GM21381 (cell line): ENCODE measurements around the gene ARPP21.
"Not testable (repeated sequence)": the region's sequence is repeated elsewhere in the genome, so short reads cannot be mapped to it uniquely, and the experiment has no call there.

ENCODE experiments used
- ATAC-seq: cut with Tn5 transposase; IDR thresholded peaks from one replicate; pipeline ENCODE4 v1.9.1; 2021; ENCODE audit warnings: mild to moderate bottlenecking, moderate library complexity; ENCODE audit not compliant: unreplicated experiment

The ARPP21 gene

GRCh38 chr3:35639254-35640186 is at the start of gene ARPP21:
ARPP21 (plus strand) TSS chr3:35639525; CDS start chr3:35681752, 42,227 bp downstream.
- no peak for ATAC-seq

DNA sequence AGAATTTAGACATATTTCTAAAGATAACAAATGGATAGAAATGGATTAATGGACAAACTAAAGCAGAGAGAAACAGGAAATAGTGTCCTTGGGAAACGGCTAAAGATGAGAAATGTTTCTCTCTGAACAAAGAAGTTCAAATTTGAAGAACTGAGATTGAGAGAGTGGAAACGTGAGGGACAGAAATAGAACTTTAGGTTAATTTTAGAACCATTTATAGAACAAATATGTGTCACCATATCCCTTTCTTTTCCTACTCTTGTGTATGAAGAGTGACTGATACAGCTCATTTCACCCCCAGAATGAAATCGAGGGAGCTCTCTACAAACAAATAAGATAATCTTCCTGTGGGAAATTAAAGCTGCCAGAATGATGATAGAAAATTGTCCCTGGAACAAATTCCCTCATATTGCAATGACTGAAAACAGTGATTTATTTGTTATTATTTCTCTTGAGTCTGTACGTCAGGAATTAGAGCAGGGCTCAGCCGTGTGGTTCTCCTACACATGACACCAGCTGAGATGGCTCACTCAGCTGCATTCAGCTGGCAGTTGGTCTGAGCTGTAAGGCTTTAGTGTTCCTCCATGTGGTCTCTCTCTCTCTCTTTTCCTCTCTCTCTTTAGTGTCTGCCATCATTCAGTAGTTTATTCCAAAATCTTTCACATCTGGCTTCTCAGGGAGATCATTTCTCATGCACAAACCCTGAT is 46.6 kb upstream of the ARPP21 start:
- ATAC-seq, result no peak

DNA sequence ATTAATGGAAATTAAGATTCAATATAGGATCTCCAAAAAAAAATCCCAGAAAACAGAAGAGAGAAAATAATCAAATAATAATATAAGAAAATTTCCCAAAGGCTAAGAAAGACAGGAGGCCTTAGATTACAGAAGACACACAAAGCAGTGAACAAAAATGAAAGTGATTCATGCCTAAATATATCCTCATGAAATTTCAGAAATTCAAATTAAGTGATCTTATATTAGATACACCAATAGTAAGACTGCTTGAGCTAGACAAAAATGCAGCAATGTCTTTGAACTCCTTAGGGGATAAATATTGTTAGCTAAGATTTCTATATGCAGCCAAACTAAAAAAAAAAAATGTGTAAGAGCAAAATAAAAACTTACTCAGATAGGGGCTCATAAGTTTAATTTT is 44.6 kb upstream of the ARPP21 start:
- ATAC-seq, result no peak

DNA sequence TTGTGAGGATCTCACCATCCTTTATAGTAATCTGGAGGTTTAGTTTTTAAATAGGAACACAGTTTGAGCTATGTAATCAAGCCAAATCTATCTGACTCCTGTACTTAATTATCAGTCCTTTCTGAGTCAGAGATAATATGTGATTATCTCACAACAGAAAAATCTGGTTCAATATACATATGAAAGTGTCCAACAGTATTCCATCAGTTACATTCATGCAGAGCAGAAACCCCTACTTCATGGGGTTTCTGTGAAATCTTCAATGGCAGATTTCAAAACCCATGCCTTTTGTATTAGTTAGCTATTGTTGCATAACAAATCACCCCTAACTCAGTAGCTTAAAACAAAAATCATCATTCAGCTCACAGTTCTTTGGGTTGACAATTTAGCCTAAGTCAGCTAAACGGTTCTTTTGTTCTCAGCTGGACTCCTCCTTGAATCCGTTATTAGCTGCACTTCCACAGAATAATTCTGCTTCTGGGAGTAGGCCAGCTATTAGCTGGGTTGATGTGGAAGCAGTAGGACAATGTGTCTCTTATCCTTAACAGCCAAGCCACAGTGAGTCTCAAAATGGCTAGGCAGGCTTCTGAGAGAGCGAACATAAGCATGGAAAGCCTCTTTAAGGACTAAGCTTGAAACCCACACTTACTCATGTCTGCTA is 42.9 kb upstream of the ARPP21 start:
- ATAC-seq, result no peak

- ATAC-seq, result no peak
Observed at GRCh38 chr3:35597490-35597889, 41.8 kb upstream of the ARPP21 start.

- no peak for ATAC-seq
Observed at GRCh38 chr3:35598804-35599203, 40.5 kb upstream of the ARPP21 start.

- ATAC-seq, result no peak
Observed at GRCh38 chr3:35601959-35602358, 37.4 kb upstream of the ARPP21 start.

- no peak for ATAC-seq
Observed at GRCh38 chr3:35602395-35602936, 36.9 kb upstream of the ARPP21 start.

DNA sequence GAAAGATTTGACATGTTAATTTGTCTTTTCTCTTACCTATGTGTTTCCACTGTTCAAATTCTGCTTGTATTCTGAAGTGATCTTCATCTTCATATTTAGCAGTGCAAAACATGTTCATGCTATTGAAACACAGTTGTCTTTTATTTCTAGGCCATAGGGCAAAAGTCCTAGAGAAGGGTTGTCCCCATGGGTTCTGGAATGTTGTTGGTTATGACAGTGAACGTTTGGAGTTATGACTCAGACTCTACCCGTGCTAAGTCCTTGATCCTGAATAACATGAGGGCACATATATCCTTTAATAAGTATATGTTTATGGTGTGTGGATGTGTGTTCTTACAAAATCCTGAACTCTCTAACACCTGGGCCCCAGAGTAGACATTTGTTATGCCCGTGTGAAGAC is 23.0 kb upstream of the ARPP21 start:
- no peak for ATAC-seq

DNA sequence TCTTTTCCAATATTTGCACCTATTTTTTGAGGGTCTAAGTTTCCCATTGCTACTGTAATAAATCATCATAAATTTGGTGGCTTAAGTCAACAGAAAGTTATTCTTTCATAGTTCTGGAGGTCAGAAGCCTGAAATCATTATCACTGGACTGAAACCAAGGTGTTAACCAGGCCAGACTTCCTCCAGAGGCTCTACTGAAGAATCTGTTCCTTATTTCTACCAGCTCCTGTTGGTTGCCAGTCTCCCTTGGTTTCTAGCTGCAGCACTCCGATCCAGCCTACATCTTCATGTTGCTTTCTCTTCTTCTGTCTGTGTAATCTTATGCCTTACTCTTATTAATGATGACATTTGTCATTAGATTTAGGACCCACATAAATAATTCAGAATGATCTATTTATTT is 22.0 kb upstream of the ARPP21 start:
- no peak for ATAC-seq

GRCh38 chr3:35620238-35620637 is 19.1 kb upstream of the ARPP21 start:
- not testable (repeated sequence) for ATAC-seq

- ATAC-seq, result no peak
Observed at GRCh38 chr3:35624698-35625097, 14.6 kb upstream of the ARPP21 start.

DNA sequence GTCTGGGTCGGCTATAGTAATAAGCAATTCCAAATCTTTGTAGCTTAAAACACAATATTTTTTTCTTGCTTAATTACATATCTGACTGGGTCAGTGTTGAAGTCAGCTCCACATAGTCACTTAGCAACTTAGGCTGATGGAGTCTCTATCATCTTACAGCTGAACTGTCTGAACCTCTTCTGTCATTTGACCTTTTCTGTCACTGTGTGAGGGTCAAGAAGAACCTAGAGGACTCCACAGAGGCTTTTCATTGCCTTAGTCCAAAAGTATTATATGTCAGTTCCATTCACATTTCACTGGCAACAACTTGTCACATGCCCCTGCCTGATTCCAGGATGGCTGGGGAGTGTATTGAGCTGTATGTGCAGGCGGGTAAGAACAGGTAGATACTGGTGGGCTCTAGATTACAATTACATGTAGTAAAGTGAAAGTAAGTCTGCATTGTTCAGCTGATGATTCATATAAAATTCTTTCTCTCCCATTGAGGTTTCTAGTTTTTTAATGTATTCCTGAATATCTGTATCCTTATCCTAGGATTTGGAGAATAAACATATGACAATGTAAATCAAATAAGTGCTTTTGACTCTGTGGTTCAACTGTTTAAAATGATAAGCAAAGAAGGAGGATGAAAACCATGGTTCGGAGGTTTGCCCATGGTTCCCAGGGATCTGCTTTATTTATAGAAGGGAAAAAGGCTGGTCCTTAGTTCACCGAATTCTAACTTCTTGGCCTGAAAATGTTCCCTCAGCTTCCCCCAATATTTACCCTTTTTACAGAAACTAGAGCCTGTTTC is 5.8 kb upstream of the ARPP21 start:
- no peak for ATAC-seq

DNA sequence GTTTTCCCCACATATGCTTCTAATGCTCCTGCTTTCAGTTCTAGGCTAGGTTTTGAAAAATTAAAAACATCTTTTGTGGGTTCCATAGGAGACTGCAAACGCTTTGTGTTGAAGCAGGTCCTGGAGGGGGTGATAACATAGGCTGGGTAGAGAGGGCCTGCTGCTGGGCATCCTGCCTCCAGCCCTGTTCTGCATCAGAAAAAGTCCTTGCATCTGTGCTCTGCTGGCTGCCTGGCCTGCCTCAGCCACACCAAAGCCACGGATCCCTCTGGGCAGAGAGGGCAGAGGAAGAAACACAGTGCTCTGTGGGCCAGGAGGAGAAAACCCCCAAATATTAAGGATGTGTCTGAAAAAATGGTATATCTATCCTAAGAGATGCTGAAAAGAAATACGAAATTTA is 3.9 kb upstream of the ARPP21 start:
- ATAC-seq, result no peak

GRCh38 chr3:35635926-35636683 is 3.2 kb upstream of the ARPP21 start:
- ATAC-seq, result no peak

DNA sequence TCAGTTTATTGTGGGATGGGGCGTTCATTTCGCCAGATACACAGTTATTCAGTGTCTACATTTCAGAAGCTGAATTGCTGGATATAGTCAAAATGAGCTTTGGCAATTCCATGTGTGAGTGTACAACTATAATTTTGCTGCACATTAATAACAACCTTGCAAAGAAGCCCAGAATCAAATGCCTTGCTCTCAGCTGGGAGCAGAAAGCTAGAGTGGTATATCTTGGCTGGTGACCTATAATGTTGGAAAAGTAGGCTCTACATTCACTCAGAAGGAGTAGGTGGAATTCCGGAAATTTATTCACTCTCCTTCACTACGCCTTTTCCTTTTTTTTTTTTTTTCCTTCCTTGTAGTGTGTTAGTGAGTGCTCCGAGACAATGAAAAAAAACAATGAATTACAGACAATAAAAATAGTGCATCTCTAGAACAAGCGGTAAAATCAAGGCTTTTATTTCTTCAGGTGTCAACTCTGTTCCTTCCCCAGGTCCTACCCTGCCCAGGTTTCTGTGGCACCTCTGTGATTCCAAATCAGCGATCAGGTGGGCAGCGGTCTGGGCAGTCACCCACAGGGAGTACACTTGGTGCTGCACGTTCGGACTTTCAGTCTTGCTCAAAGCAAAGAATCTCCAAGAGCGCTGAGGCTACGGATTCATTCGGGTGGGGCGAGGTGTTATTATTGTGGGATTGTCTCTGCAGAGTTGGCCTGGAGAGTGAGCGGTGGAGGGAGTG is 910 bp upstream of the ARPP21 start:
- no peak for ATAC-seq

DNA sequence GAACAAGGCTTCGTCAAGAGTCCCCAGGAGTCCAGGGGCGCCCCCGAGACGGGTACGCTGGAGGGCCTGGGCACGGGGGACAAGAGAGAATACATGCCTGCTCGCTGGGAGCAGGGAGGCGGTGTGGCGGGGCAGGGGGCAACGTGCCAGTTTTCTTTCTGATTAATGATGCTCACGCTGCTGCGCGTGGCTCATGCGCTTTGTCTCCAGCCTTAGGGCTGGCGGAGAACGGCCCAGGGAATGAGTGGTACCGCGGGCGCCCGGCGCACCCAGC is 408 bp upstream of the ARPP21 start:
- no peak for ATAC-seq

DNA sequence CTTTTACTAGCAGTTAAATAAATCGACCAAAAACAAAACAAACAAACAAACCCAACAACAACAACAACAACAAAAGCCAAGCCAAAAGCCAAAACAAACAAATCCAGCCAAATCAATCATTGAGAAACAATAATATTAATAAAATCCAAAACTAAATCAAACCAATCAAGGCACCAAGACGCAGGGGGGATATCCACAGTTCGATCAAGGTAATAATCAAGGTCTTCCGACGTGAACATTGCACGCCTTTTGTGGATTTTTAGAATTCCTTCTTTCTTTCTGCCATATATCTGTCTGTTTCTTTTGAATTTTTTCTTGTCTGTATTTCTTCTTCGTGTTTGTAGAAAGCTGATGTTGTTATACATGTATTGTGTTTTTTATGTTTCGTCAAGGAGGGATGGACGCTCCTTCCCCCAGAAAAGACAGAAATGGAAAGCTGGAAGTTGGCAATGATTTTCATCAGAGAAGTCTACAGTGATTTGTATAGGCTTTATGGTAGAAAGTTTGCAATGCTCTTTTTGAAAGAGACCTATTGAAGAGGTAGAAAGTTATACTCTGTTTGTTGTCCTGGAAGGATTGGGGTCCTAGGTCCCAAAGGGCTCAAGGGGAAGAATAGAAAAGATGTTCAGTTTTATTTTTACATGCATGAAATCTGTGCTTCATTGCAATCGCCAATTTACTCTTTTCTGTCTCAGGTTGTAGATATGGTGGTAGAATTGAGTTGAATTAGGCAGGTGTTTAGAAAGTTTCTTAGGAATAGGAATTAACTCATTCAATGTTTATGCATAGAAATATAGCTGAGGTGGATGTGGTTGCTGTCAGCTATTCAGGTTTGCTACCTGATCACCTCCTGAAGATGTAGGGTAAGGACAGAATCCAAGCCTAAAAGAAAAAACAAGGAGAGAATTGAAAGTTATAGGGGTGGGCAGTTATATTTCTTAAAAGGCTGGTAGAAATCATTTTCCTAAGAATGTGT is 1.2 kb downstream of the ARPP21 start:
- no peak for ATAC-seq
